GM23338 (cell line): ENCODE data around the gene ACE2. TPM values are rescaled to one million over a fixed set of nuclear protein-coding genes. Genes with fewer than 3 reads are reported as not detected.

Experiments
- ATAC-seq: fragments of 200-7000 bp; cut with Tn5 transposase; 3 replicates; pipeline ENCODE4 v1.9.1; 2020
- DNase-seq: peaks from one replicate; pipeline ENCODE4 v3.0.0-alpha.2; 2015; ENCODE audit warnings: low spot score
- H2AFZ ChIP-seq: fragments of 200-600 bp; sonication (generic); 2 replicates; pipeline ENCODE4 v1.8.0; 2016; ENCODE audit warnings: antibody characterized with exemption, mild to moderate bottlenecking, moderate library complexity
- H3F3A ChIP-seq: fragments of 200-600 bp; sonication (generic); replicated peaks from 2 replicates; pipeline ENCODE4 v1.8.0; 2017; ENCODE audit warnings: antibody characterized with exemption, mixed run types, low read depth
- H3K27ac ChIP-seq: fragments of 200-600 bp; sonication (generic); 2 replicates; pipeline ENCODE4 v1.6.1; 2016; ENCODE audit warnings: low read depth
- H3K27me3 ChIP-seq: fragments of 200-600 bp; sonication (generic); 2 replicates; pipeline ENCODE4 v1.8.0; 2016; ENCODE audit warnings: mild to moderate bottlenecking, mixed run types, moderate library complexity; ENCODE audit not compliant: insufficient read depth
- H3K36me3 ChIP-seq: fragments of 200-600 bp; sonication (generic); 2 replicates; pipeline ENCODE4 v1.8.0; 2016; ENCODE audit warnings: mild to moderate bottlenecking; ENCODE audit not compliant: insufficient read depth
- H3K4me1 ChIP-seq: fragments of 200-600 bp; sonication (generic); 2 replicates; pipeline ENCODE4 v1.8.0; 2016; ENCODE audit warnings: mild to moderate bottlenecking, moderate library complexity; ENCODE audit not compliant: insufficient read depth
- H3K4me2 ChIP-seq: fragments of 200-600 bp; sonication (generic); 2 replicates; pipeline ENCODE4 v1.7.1; 2017; ENCODE audit warnings: mixed run types
- H3K4me3 ChIP-seq: fragments of 200-600 bp; sonication (generic); 2 replicates; pipeline ENCODE4 v1.6.1; 2016; ENCODE audit warnings: mixed run types
- H3K79me2 ChIP-seq: fragments of 200-600 bp; sonication (generic); replicated peaks from 2 replicates; pipeline ENCODE4 v1.8.0; 2017; ENCODE audit warnings: mild to moderate bottlenecking; ENCODE audit not compliant: insufficient read depth
- H3K9me2 ChIP-seq: fragments of 200-600 bp; sonication (generic); 2 replicates; pipeline ENCODE4 v1.8.0; 2017; ENCODE audit not compliant: insufficient read depth
- H4K20me1 ChIP-seq: fragments of 200-600 bp; sonication (generic); replicated peaks from 2 replicates; pipeline ENCODE4 v1.8.0; 2017; ENCODE audit warnings: mild to moderate bottlenecking; ENCODE audit not compliant: insufficient read depth
- H3K27ac Mint-ChIP-seq: 2 replicates; pipeline ENCODE4 v1.8.0; 2020; ENCODE audit warnings: inconsistent platforms, mild to moderate bottlenecking, moderate library complexity, mixed read lengths
- H3K27me3 Mint-ChIP-seq: 3 replicates; pipeline ENCODE4 v1.8.0; 2022; ENCODE audit warnings: low read depth, mild to moderate bottlenecking, moderate library complexity, mixed read lengths, inconsistent platforms; ENCODE audit not compliant: insufficient read depth, poor library complexity
- H3K36me3 Mint-ChIP-seq: 3 replicates; pipeline ENCODE4 v1.8.0; 2021; ENCODE audit warnings: low read depth, mild to moderate bottlenecking, inconsistent platforms, moderate library complexity, mixed read lengths
- H3K4me1 Mint-ChIP-seq: 3 replicates; pipeline ENCODE4 v1.8.0; 2020; ENCODE audit warnings: mild to moderate bottlenecking, inconsistent platforms, mixed read lengths
- H3K4me3 Mint-ChIP-seq: 3 replicates; pipeline ENCODE4 v1.8.0; 2021; ENCODE audit warnings: moderate library complexity, mild to moderate bottlenecking, inconsistent platforms, mixed read lengths
- H3K9me3 Mint-ChIP-seq: 3 replicates; pipeline ENCODE4 v1.8.0; 2020; ENCODE audit warnings: moderate library complexity, mild to moderate bottlenecking, inconsistent platforms, mixed read lengths
- CREB1 ChIP-seq: fragments of 250-450 bp; sonication (Bioruptor Pico); IDR thresholded peaks from 2 replicates; pipeline ENCODE4 v1.5.0; 2020; ENCODE audit warnings: low read depth, mild to moderate bottlenecking, moderate library complexity
- EZH2phosphoT487 ChIP-seq: fragments of 200-600 bp; sonication (generic); IDR thresholded peaks from one replicate; pipeline ENCODE4 v1.8.1; 2018; ENCODE audit warnings: antibody characterized with exemption; ENCODE audit not compliant: unreplicated experiment
- NANOG ChIP-seq: IDR thresholded peaks from 2 replicates; pipeline ENCODE4 v1.6.1; 2016; ENCODE audit warnings: antibody characterized with exemption, borderline replicate concordance
- POLR2AphosphoS5 ChIP-seq: IDR thresholded peaks from 2 replicates; pipeline ENCODE4 v1.6.1; 2016; ENCODE audit warnings: antibody characterized with exemption, low read depth
- ZNF331 ChIP-seq: fragments of 250-450 bp; sonication (Bioruptor Pico); IDR thresholded peaks from 2 replicates; pipeline ENCODE4 v1.5.0; 2020; ENCODE audit warnings: low read depth, mild to moderate bottlenecking, moderate library complexity
- ZNF462 ChIP-seq: fragments of 250-450 bp; sonication (Bioruptor Pico); IDR thresholded peaks from 2 replicates; pipeline ENCODE4 v1.5.0; 2020; ENCODE audit warnings: mild to moderate bottlenecking, moderate library complexity
- polyA plus RNA-seq: library from polyadenylated mRNA; unstranded; fragments of >200 nt; fragmentation: Nextera tagmentation; extraction: Ambion mirVana; gene quantifications from 2 replicates; pipeline ENCODE4 v1.2.1, GENCODE V29; 2016
- total RNA-seq: library from RNA; depleted of rRNA; stranded (reverse); fragments of >200 nt; shearing (Covaris generic); gene quantifications from 2 replicates; pipeline ENCODE4 v1.2.3, GENCODE V29; 2014

Gene ACE2
- total and polyA plus RNA-seq, 2 experiments from 2014 or later, result 0.10 TPM; not detected in 1

DNA sequence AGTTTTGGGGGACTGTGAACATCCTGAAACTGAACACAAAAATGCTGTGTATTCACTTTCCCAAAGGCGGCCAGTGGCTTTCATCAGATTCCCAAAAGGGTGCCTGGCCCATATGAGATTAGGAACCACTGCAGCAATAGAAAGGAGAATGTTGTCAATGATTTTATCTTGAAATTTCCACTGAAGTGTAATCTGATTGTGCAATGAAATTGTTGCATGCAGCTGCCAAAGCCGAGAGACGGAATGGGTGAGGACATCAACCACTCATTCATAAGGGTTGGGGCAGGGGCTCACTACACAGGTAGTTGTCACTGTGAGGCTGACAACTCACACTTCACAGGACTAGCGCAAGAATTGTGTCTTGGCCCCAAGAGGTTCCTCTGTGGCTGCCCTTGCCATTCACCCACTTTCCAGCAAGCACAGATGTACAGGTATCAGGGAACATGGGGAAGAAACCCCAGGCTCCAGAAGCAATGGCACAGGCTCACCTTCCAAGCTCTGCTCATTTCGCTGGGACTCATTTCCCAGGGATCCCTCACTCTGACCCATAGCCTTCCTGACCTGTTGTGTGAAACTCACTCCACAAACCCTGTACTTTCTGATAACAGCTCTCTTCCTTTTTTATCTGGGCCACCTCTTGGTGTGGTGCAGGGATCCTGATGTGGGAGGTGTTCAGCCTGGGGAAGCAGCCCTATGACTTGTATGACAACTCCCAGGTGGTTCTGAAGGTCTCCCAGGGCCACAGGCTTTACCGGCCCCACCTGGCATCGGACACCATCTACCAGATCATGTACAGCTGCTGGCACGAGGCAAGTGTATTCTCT lies 51.4 kb downstream of the ACE2 start:
- ATAC-seq, result no peak
- no peak overlapping the region for H3K4me3 Mint-ChIP-seq
- no peak overlapping the region for H3K4me2 ChIP-seq
- no peak for DNase-seq
- H3K79me2 ChIP-seq, result no peaks in the 10 kb centered on the region
- no peaks in the 10 kb centered on the region for H3K36me3 ChIP-seq
- H3K4me3 ChIP-seq, result no peak overlapping the region
- no peak overlapping the region for H2AFZ ChIP-seq
- H3K4me1 Mint-ChIP-seq, result peaks cover 5% of the 10 kb centered on the region; the same call in 2 of the 3 replicates
- TF ChIP-seq POLR2AphosphoS5 (no peak), NANOG (no peak), ZNF331 (CRISPR knock-in tag) (no peak), CREB1 (CRISPR knock-in tag) (no peak), EZH2phosphoT487 (no peak), ZNF462 (CRISPR knock-in tag) (no peak)
- H3K27ac ChIP-seq, result no peak overlapping the region
- H3K27ac Mint-ChIP-seq, result no peak overlapping the region
- no peaks in the 10 kb centered on the region for H3K27me3 ChIP-seq
- no peaks in the 10 kb centered on the region for H3K4me1 ChIP-seq
- no peaks in the 10 kb centered on the region for H4K20me1 ChIP-seq
- H3K9me3 Mint-ChIP-seq, result no peaks in the 10 kb centered on the region
- H3K9me2 ChIP-seq, result no peaks in the 10 kb centered on the region
- H3K36me3 Mint-ChIP-seq, result no peaks in the 10 kb centered on the region
- no peaks in the 10 kb centered on the region for H3K27me3 Mint-ChIP-seq
- H3F3A ChIP-seq, result no peaks in the 10 kb centered on the region
